Measurements from ENCODE around the gene MON2. TPM values are rescaled to one million over a fixed set of nuclear protein-coding genes. Genes with fewer than 3 reads are reported as not detected.

MON2 gene
- total and polyA plus RNA-seq, 2 donors (not counting 1 experiment from before 2014, with no cell fraction given) = 12.3 to 43.8 TPM

- no peaks in the 10 kb centered on the region for H3K36me3 ChIP-seq (ENCODE audit: control insufficient read depth, insufficient read depth, low read length)
- no peaks in the 10 kb centered on the region for H4K20me1 ChIP-seq (ENCODE audit: control insufficient read depth, extremely low read depth, insufficient read depth, low read length)
- H2AFZ ChIP-seq (ENCODE audit: low read length) = no peak overlapping the region
- H3K4me2 ChIP-seq (ENCODE audit: extremely low read depth, insufficient read depth, low read length) = peak overlapping the region; percentile 97
- H3K79me2 ChIP-seq (ENCODE audit: control insufficient read depth, insufficient read depth, low read length) = peaks cover 52% of the 10 kb centered on the region
- H3K27ac ChIP-seq (ENCODE audit: insufficient read depth, low read length) = no peak overlapping the region
- H3K4me3 ChIP-seq (replicated peaks in 1 of 4; ENCODE audit: control extremely low read depth in 1 of 4, insufficient read depth in 1 of 4, low read depth in 3 of 4, low read length in 4 of 4) = peak overlapping the region; percentile 73 to 96 (median 86)
- DNase-seq (ENCODE audit: low read depth in 2 of 2) = no peak
- H3K9ac ChIP-seq (ENCODE audit: insufficient read depth, low read length) = no peak overlapping the region
- no peaks in the 10 kb centered on the region for H3K27me3 ChIP-seq (ENCODE audit: control insufficient read depth, insufficient read depth, low read length)
- peaks cover 4% of the 10 kb centered on the region for H3K4me1 ChIP-seq (ENCODE audit: control insufficient read depth, extremely low read depth, insufficient read depth, low read length)
- no peak for TF ChIP-seq EZH2 (IDR thresholded peaks at IDR 0.05; ENCODE audit: low read length, missing control alignments)
- no peaks in the 10 kb centered on the region for H3K9me3 ChIP-seq (ENCODE audit: control insufficient read depth, insufficient read depth, low read depth, low read length)
Observed at GRCh38 chr12:62468397-62468796, 1.8 kb downstream of the MON2 start.

GRCh38 chr12:62468935-62469334 lies 2.3 kb downstream of the MON2 start:
- Histone ChIP-seq H3K4me2 (ENCODE audit: extremely low read depth, insufficient read depth, low read length) (peak overlapping the region; percentile 97), H3K79me2 (ENCODE audit: control insufficient read depth, insufficient read depth, low read length) (peaks cover 55% of the 10 kb centered on the region), H3K9ac (ENCODE audit: insufficient read depth, low read length) (no peak overlapping the region), H3K4me3 (replicated peaks in 1 of 4; ENCODE audit: control extremely low read depth in 1 of 4, insufficient read depth in 1 of 4, low read depth in 3 of 4, low read length in 4 of 4) (peak overlapping the region; percentile 73 to 96 (median 86)), H3K27me3 (ENCODE audit: control insufficient read depth, insufficient read depth, low read length) (no peaks in the 10 kb centered on the region), H3K4me1 (ENCODE audit: control insufficient read depth, extremely low read depth, insufficient read depth, low read length) (peaks cover 4% of the 10 kb centered on the region), H3K36me3 (ENCODE audit: control insufficient read depth, insufficient read depth, low read length) (no peaks in the 10 kb centered on the region), H3K27ac (ENCODE audit: insufficient read depth, low read length) (no peak overlapping the region), H2AFZ (ENCODE audit: low read length) (no peak overlapping the region), H3K9me3 (ENCODE audit: control insufficient read depth, insufficient read depth, low read depth, low read length) (no peaks in the 10 kb centered on the region), H4K20me1 (ENCODE audit: control insufficient read depth, extremely low read depth, insufficient read depth, low read length) (no peaks in the 10 kb centered on the region)
- no peak for DNase-seq (ENCODE audit: low read depth in 2 of 2)
- no peak for TF ChIP-seq CTCF (conservative IDR thresholded peaks at IDR 0.05 in 1 of 2, IDR thresholded peaks at IDR 0.05 in 1 of 2; ENCODE audit: low read depth in 1 of 2, low read length in 2 of 2)
- TF ChIP-seq EZH2 (IDR thresholded peaks at IDR 0.05; ENCODE audit: low read length, missing control alignments) = no peak

GRCh38 chr12:62469704-62470103 lies 3.1 kb downstream of the MON2 start:
- DNase-seq (ENCODE audit: low read depth in 2 of 2) = no peak
- no peaks in the 10 kb centered on the region for H3K36me3 ChIP-seq (ENCODE audit: control insufficient read depth, insufficient read depth, low read length)
- H3K4me2 ChIP-seq (ENCODE audit: extremely low read depth, insufficient read depth, low read length) = no peak overlapping the region
- no peaks in the 10 kb centered on the region for H4K20me1 ChIP-seq (ENCODE audit: control insufficient read depth, extremely low read depth, insufficient read depth, low read length)
- no peaks in the 10 kb centered on the region for H3K27me3 ChIP-seq (ENCODE audit: control insufficient read depth, insufficient read depth, low read length)
- peaks cover 4% of the 10 kb centered on the region for H3K4me1 ChIP-seq (ENCODE audit: control insufficient read depth, extremely low read depth, insufficient read depth, low read length)
- H2AFZ ChIP-seq (ENCODE audit: low read length) = no peak overlapping the region
- TF ChIP-seq CTCF (conservative IDR thresholded peaks at IDR 0.05 in 1 of 2, IDR thresholded peaks at IDR 0.05 in 1 of 2; ENCODE audit: low read depth in 1 of 2, low read length in 2 of 2) (no peak), EZH2 (IDR thresholded peaks at IDR 0.05; ENCODE audit: low read length, missing control alignments) (no peak)
- H3K27ac ChIP-seq (ENCODE audit: insufficient read depth, low read length) = no peak overlapping the region
- H3K9ac ChIP-seq (ENCODE audit: insufficient read depth, low read length) = no peak overlapping the region
- H3K9me3 ChIP-seq (ENCODE audit: control insufficient read depth, insufficient read depth, low read depth, low read length) = no peaks in the 10 kb centered on the region
- H3K79me2 ChIP-seq (ENCODE audit: control insufficient read depth, insufficient read depth, low read length) = peaks cover 57% of the 10 kb centered on the region
- peak overlapping the region in 1 of 4 experiments; percentile 84 for H3K4me3 ChIP-seq (replicated peaks in 1 of 4; ENCODE audit: control extremely low read depth in 1 of 4, insufficient read depth in 1 of 4, low read depth in 3 of 4, low read length in 4 of 4)
